Measurements from ENCODE around the gene DBP.

Gene DBP

GRCh38 chr19:48651683-48652048 lies 14.5 kb upstream of the DBP start (continued):
- TF ChIP-seq ZSCAN5A (tag by site-specific recombination; IDR thresholded peaks at IDR 0.05) (no peak), ZNF223 (tag by site-specific recombination; IDR thresholded peaks at IDR 0.05) (no peak), ZNF433 (tag by site-specific recombination; IDR thresholded peaks at IDR 0.05; ENCODE audit: low read depth) (no peak), ZNF707 (tag by site-specific recombination; IDR thresholded peaks at IDR 0.05) (no peak)

- Histone ChIP-seq H3K4me3 (ENCODE audit: low read depth, low read length) (no peak overlapping the region), H3K9me3 (ENCODE audit: control insufficient read depth, insufficient read depth, low read depth, low read length) (no peaks in the 10 kb centered on the region), H3K36me3 (ENCODE audit: control insufficient read depth in 2 of 2, insufficient read depth in 1 of 2, low read length in 2 of 2) (no peaks in the 10 kb centered on the region; a peak in 1 of 3 replicates), H3K4me1 (ENCODE audit: control insufficient read depth, insufficient read depth, low read length) (peaks cover 6% of the 10 kb centered on the region), H3K27ac (ENCODE audit: extremely low read depth, low read depth, low read length) (no peak overlapping the region)
- TF ChIP-seq ZNF510 (tag by site-specific recombination; IDR thresholded peaks at IDR 0.05; ENCODE audit: insufficient replicate concordance) (no peak), ZNF121 (tag by site-specific recombination; IDR thresholded peaks at IDR 0.05) (peak; percentile 79; the same call in 1 of the 2 replicates)
- ChIA-PET CTCF (interaction anchor here (0.6 to 1.8 kb wide), 5 partner anchors 23 to 549 kb away, joined by 3 to 7 read pairs (median 5); no protein-coding TSS in a partner anchor), POLR2A (interaction anchor here (1.5 kb wide), 1 partner anchor 32 kb away, joined by 3 read pairs; the partner anchor contains the start of genes RPL18 and SPHK2)
Observed at GRCh38 chr19:48650974-48651682, 13.9 kb upstream of the DBP start.

GRCh38 chr19:48648134-48648533 lies 11.0 kb upstream of the DBP start:
- Histone ChIP-seq H3K36me3 (ENCODE audit: control insufficient read depth in 2 of 2, insufficient read depth in 1 of 2, low read length in 2 of 2) (no peaks in the 10 kb centered on the region), H3K9me3 (ENCODE audit: control insufficient read depth, insufficient read depth, low read depth, low read length) (no peaks in the 10 kb centered on the region), H3K4me3 (ENCODE audit: low read depth, low read length) (no peak overlapping the region), H3K27ac (ENCODE audit: extremely low read depth, low read depth, low read length) (no peak overlapping the region), H3K4me1 (ENCODE audit: control insufficient read depth, insufficient read depth, low read length) (peaks cover 9% of the 10 kb centered on the region)
- CTCF ChIA-PET = interaction anchor here (0.6 kb wide), 1 partner anchor 194 kb away, joined by 3 read pairs; no protein-coding TSS in a partner anchor
- peak; percentile 39; the same call in 1 of the 2 replicates for TF ChIP-seq ZNF366 (tag by site-specific recombination; conservative IDR thresholded peaks at IDR 0.05)
- no peak for TF ChIP-seq ZNF658 (tag by site-specific recombination; IDR thresholded peaks at IDR 0.05)
- no peak for TF ChIP-seq KLF1 (tag by site-specific recombination; IDR thresholded peaks at IDR 0.05)
- no peak for TF ChIP-seq ZNF555 (tag by site-specific recombination; conservative IDR thresholded peaks at IDR 0.05)
- no peak for TF ChIP-seq ZBTB1 (tag by site-specific recombination; IDR thresholded peaks at IDR 0.05)
- no peak for TF ChIP-seq ZNF624 (tag by site-specific recombination; IDR thresholded peaks at IDR 0.05)
- no peak for TF ChIP-seq ZNF473 (tag by site-specific recombination; IDR thresholded peaks at IDR 0.05)
- TF ChIP-seq ZNF175 (tag by site-specific recombination; IDR thresholded peaks at IDR 0.05) = no peak
- POLR2A ChIA-PET = no interaction called here

- ChIA-PET CTCF (interaction anchor here (0.5 to 2.4 kb wide), 10 partner anchors 9 to 196 kb away, joined by 3 to 30 read pairs (median 4); partner anchors contain the start of gene HSD17B14), POLR2A (interaction anchor here (0.5 to 3.9 kb wide), 12 partner anchors 8 to 329 kb away, joined by 3 to 39 read pairs (median 6); partner anchors contain the start of genes DBP, RPL18 and SPHK2)
- Histone ChIP-seq H3K4me1 (ENCODE audit: control insufficient read depth, insufficient read depth, low read length) (peaks cover 9% of the 10 kb centered on the region), H3K36me3 (ENCODE audit: control insufficient read depth in 2 of 2, insufficient read depth in 1 of 2, low read length in 2 of 2) (no peaks in the 10 kb centered on the region), H3K9me3 (ENCODE audit: control insufficient read depth, insufficient read depth, low read depth, low read length) (no peaks in the 10 kb centered on the region), H3K27ac (ENCODE audit: extremely low read depth, low read depth, low read length) (no peak overlapping the region), H3K4me3 (ENCODE audit: low read depth, low read length) (peak overlapping the region; percentile 44; the same call in 1 of the 2 replicates)
- TF ChIP-seq ZNF596 (tag by site-specific recombination; IDR thresholded peaks at IDR 0.05) (no peak), ZNF398 (tag by site-specific recombination; IDR thresholded peaks at IDR 0.05) (peak; percentile 93), ZFHX2 (tag by site-specific recombination; conservative IDR thresholded peaks at IDR 0.05) (peak; percentile 97), ZFP69B (tag by site-specific recombination; IDR thresholded peaks at IDR 0.05) (peak; percentile 70), ZNF366 (tag by site-specific recombination; conservative IDR thresholded peaks at IDR 0.05) (no peak; the same call in 1 of the 2 replicates), ZNF146 (tag by site-specific recombination; IDR thresholded peaks at IDR 0.05) (0 out of 2 replicates have a peak, but pooled peaks have one; percentile 24), EGR2 (tag by site-specific recombination; IDR thresholded peaks at IDR 0.05; ENCODE audit: low read depth) (peak; percentile 94), ZNF549 (tag by site-specific recombination; IDR thresholded peaks at IDR 0.05) (no peak), ZNF157 (tag by site-specific recombination; IDR thresholded peaks at IDR 0.05) (no peak), TCF7L2 (IDR thresholded peaks at IDR 0.05; ENCODE audit: borderline replicate concordance, low read depth, low read length) (no peak), ZNF544 (tag by site-specific recombination; IDR thresholded peaks at IDR 0.05) (no peak), KLF16 (tag by site-specific recombination; IDR thresholded peaks at IDR 0.05) (0 out of 2 replicates have a peak, but pooled peaks have one; percentile 79), KLF8 (tag by site-specific recombination; IDR thresholded peaks at IDR 0.05) (peak; percentile 61; the same call in 1 of the 2 replicates), ZNF48 (tag by site-specific recombination; IDR thresholded peaks at IDR 0.05) (no peak)
Observed at GRCh38 chr19:48646722-48647216, 9.6 kb upstream of the DBP start.
